ENCODE data around the gene ACKR3. TPM values are rescaled to one million over a fixed set of nuclear protein-coding genes. Genes with fewer than 3 reads are reported as not detected.
A peak's percentile ranks its signal among the peaks of the same experiment; 100 is the strongest.

The ACKR3 gene
- total and polyA plus RNA-seq, 4 donors: 6.8 to 30.2 (median 14.4) TPM

DNA sequence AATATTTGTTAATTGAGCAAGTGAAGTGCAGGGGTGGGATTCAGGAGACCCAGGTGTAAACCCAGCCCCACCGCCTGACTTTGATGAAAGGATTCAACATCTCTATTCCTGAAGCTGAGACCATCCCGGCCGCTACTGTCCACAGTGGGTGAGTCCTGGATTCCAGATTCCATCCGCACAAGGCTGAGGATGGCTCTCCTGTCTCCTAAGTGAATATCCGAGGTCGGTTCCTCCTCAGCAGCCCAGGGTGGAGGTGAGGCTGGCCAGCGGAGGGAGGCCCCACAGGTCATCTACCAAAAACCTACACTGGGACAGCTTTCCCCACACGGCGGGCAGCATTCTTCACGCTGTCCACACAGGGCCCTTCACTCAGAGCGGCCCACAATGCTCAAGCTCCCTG, 57.6 kb downstream of the ACKR3 start:
- 93 to 96% methylated on average over 11 of the region's 11 CpGs for WGBS, 2 donors
- no peak overlapping the region for H3K9ac ChIP-seq (ENCODE audit: insufficient read depth in 1 of 2, low read length in 2 of 2)
- no peak overlapping the region for H3K27ac ChIP-seq (ENCODE audit: low read depth in 1 of 2, low read length in 1 of 2)
- no peak overlapping the region for H3K4me3 ChIP-seq
- TF ChIP-seq CTCF (IDR thresholded peaks at IDR 0.05; ENCODE audit: control extremely low read depth, extremely low read depth): no peak
- H3K27me3 ChIP-seq (ENCODE audit: control insufficient read depth in 3 of 3, insufficient read depth in 3 of 3, low read length in 2 of 3): peaks cover 0 to 2% (median 0%) of the 10 kb centered on the region in 3 donors
- H3K9me3 ChIP-seq (ENCODE audit: control insufficient read depth in 4 of 4, insufficient read depth in 3 of 4, low read length in 3 of 4): peaks cover 0 to 2% (median 0%) of the 10 kb centered on the region in 4 donors
- H3K4me1 ChIP-seq (ENCODE audit: control insufficient read depth in 5 of 5, insufficient read depth in 5 of 5, low read length in 5 of 5): peaks cover 0 to 5% (median 0%) of the 10 kb centered on the region in 5 donors
- ATAC-seq (ENCODE audit: insufficient read depth, low FRiP score): no peak
- no peaks in the 10 kb centered on the region for H3K36me3 ChIP-seq (ENCODE audit: control insufficient read depth in 4 of 4, insufficient read depth in 4 of 4, low read length in 4 of 4)
- no peak for DNase-seq

- Histone ChIP-seq H3K4me3 (no peak overlapping the region), H3K27ac (ENCODE audit: low read depth in 1 of 2, low read length in 1 of 2) (no peak overlapping the region), H3K36me3 (ENCODE audit: control insufficient read depth in 4 of 4, insufficient read depth in 4 of 4, low read length in 4 of 4) (no peaks in the 10 kb centered on the region), H3K27me3 (ENCODE audit: control insufficient read depth in 3 of 3, insufficient read depth in 3 of 3, low read length in 2 of 3) (peaks cover 0 to 2% (median 0%) of the 10 kb centered on the region in 3 donors), H3K9me3 (ENCODE audit: control insufficient read depth in 4 of 4, insufficient read depth in 3 of 4, low read length in 3 of 4) (peaks cover 0 to 2% (median 0%) of the 10 kb centered on the region in 4 donors), H3K9ac (ENCODE audit: insufficient read depth in 1 of 2, low read length in 2 of 2) (no peak overlapping the region), H3K4me1 (ENCODE audit: control insufficient read depth in 5 of 5, insufficient read depth in 5 of 5, low read length in 5 of 5) (peaks cover 0 to 5% (median 0%) of the 10 kb centered on the region in 5 donors)
- DNase-seq: no peak
- ATAC-seq (ENCODE audit: insufficient read depth, low FRiP score): no peak
- WGBS, 2 donors: 92 to 93% methylated on average over 6 of the region's 6 CpGs
- TF ChIP-seq CTCF (IDR thresholded peaks at IDR 0.05; ENCODE audit: control extremely low read depth, extremely low read depth): no peak
Observed at GRCh38 chr2:236627841-236628240, 58.2 kb downstream of the ACKR3 start.

- Histone ChIP-seq H3K36me3 (ENCODE audit: control insufficient read depth in 4 of 4, insufficient read depth in 4 of 4, low read length in 4 of 4) (no peaks in the 10 kb centered on the region), H3K27me3 (ENCODE audit: control insufficient read depth in 3 of 3, insufficient read depth in 3 of 3, low read length in 2 of 3) (peaks cover 0 to 2% (median 0%) of the 10 kb centered on the region in 3 donors), H3K4me1 (ENCODE audit: control insufficient read depth in 5 of 5, insufficient read depth in 5 of 5, low read length in 5 of 5) (peaks cover 0 to 5% (median 0%) of the 10 kb centered on the region in 5 donors), H3K9ac (ENCODE audit: insufficient read depth in 1 of 2, low read length in 2 of 2) (no peak overlapping the region), H3K4me3 (no peak overlapping the region), H3K9me3 (ENCODE audit: control insufficient read depth in 4 of 4, insufficient read depth in 3 of 4, low read length in 3 of 4) (peaks cover 0 to 2% (median 0%) of the 10 kb centered on the region in 4 donors), H3K27ac (ENCODE audit: low read depth in 1 of 2, low read length in 1 of 2) (no peak overlapping the region)
- DNase-seq (peak in 1 of 3 donors; percentile 4), ATAC-seq (ENCODE audit: insufficient read depth, low FRiP score) (no peak)
- TF ChIP-seq CTCF (IDR thresholded peaks at IDR 0.05; ENCODE audit: control extremely low read depth, extremely low read depth): no peak
- WGBS, 2 donors: 90 to 95% methylated on average over 14 to 15 of the region's 15 CpGs
Observed at GRCh38 chr2:236628256-236628901, 58.8 kb downstream of the ACKR3 start.

All from lung (tissue), 12 donors.